AG08395 (cell line): ENCODE results near the gene GRIK3.
"Not testable (repeated sequence)": the region's sequence is repeated elsewhere in the genome, so short reads cannot be mapped to it uniquely, and the experiment has no call there.

ENCODE experiments used
- DNase-seq: peaks from one replicate; pipeline ENCODE4 v3.0.0; 2012; ENCODE audit warnings: mixed read lengths, low spot score

Gene GRIK3

DNA sequence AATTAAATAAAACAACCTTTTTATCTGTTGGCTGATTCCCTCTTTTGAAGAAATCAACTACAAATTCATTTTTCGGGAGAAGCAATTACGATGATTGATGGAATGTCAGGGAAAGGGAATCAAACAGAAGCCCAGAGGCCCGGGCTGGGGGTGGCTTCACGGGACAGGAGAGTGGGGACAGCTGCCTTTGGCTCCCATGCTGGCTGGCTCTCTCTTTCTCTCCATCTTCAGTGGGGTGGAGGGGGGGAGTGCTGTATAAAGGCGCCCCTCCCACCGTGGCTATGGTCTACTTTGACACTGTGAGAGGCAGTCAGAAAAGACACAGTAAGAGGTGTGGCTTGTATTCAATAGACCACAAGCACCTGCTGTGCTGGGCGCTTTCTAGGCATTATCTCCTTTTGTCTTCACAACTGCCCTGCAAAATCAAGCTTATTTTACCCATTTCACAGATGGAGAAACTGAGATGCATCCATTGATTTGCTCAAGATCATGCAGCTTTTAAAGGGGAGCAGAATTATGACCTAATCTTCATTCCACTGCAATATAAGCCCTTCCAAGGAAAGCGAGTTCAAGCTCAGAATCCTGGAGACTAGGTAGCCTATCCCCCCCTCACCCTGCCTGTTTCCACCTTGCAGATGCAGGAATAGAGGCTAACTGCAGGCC, 92.9 kb downstream of the GRIK3 start:
- DNase-seq = no peak

GRCh38 chr1:36938819-36939218, 95.5 kb downstream of the GRIK3 start:
- DNase-seq = no peak

- DNase-seq = no peak
These were observed 96.9 kb downstream of the GRIK3 start for GRCh38 chr1:36937371-36937770.

GRCh38 chr1:36934061-36934460, 100.3 kb downstream of the GRIK3 start:
- no peak for DNase-seq

DNA sequence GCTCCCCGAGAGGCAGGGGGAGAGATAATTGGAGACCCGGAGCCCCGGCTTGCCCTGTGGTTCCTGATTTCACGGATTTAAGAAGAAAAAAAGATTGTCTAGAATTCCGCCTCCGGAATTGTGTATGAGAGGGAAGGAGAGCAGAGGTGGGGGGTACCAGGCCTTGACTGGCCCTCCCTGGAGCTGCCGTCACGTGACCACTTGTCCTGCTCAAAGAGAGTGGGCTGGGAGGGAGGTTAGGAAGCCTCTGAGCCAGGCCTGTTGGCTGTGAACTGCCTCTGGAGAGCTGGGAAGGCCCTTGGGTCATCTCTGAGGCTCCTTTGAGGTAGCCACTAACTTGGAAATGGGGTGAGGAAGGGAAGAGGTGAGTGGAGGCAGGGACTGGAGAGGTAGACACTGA, 106.5 kb downstream of the GRIK3 start:
- DNase-seq = no peak

- DNase-seq = no peak
These were observed 109.1 kb downstream of the GRIK3 start for GRCh38 chr1:36925251-36925650.

GRCh38 chr1:36924282-36924811, 110.0 kb downstream of the GRIK3 start:
- no peak for DNase-seq

GRCh38 chr1:36922593-36923426, 111.5 kb downstream of the GRIK3 start:
- DNase-seq = no peak

DNA sequence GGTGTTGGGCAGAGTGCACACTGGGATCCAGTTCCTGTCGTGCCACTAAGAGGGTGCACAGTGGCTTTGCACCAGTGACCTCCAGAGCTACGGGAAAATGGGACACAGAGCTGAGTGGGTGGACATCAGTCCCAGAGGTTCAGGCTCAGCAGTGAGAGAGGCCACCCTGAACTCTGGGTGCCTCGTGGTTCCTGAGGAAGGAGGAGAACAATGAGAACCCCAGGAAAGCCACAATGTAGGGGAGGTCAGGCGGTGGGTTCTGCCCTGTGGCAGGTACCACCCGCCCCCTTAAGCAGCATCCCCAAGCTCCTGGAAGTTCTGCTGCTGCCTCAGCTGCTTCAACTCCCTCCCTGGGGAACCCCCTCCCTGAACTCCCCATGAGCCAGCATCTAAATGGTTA, 112.2 kb downstream of the GRIK3 start:
- no peak for DNase-seq

DNA sequence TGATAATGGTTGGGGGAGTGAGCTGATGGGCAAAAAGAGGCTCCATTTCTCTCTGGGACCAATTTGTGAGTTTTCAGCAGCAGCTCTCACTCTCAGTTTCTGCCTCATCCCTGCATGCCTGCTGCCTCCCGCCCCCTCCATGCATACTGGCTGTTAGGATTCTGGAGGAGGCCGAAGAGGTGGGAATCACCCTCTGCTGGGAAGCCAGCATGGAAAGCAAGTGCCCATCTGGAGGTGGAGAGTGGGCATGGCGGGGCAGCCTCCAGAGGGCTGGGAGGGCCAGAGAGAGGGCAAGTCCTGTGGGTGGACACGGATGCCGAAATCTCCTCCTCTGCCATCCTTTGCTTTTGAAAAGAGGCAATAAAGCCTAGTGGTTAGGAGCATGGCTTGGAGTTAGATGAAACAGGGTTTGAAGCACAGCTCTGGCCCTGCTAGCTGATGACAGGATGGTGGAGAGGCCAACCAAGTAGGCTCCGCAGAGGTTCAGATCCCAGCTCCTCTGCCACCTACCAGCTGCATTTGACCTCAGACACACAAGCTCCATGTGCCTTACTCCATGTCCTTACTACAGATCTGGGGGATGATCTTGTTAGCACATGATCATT, 113.4 kb downstream of the GRIK3 start:
- DNase-seq = no peak

DNA sequence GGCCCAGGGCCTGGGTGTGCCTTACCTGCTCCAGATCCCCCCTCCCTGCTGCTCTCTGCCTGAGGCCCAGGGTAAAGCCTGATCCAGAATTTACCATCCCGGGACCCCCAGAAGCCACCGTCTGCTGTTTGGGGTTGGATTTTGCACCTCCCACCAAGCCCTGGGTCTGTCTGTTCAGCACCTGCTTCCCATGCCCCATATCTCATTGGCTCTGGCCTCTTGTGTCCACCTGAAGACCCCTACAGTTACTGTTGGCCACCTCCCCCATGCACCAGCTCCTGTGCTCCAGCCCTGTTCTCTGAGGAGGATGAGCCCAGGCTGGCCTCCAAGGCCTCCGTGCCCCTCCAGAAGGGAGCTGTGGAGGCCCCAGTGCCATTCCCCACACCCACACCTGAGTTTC, 113.9 kb downstream of the GRIK3 start:
- no peak for DNase-seq

DNA sequence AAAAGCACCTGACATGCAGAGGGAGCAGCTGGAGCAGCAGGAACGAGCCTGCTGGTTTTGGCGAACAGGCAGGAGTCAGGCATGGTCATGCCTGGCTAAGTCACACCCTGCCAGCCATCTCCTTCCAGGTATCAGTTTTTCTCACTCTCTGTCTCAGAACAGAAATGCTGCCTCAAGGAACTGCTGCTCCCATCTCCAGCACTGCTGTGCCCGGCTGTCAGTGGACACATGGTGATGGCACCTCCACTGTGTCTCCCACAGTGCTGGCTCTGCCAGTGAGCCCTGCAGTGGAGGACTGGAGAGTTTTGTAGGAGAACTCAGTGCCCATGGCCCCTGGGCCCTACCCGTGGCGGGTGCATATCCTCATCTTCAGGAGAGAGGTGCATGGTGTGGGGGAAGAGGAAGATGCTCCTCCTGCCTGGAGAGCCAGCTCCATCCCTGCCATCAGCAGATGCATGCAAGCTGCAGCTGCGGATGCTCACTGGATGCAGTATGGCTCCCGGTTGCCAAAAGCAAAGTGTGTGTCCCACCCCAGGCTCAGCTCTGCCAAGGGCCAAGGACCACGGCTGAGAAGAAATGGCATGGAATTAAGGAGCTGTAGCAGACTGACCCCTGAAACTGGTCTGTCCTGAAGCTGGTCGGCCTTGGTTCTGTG, 114.7 kb downstream of the GRIK3 start:
- DNase-seq = no peak

- DNase-seq = no peak
These were observed 115.7 kb downstream of the GRIK3 start for GRCh38 chr1:36918604-36919003.

GRCh38 chr1:36916542-36916941, 117.8 kb downstream of the GRIK3 start:
- not testable (repeated sequence) for DNase-seq

DNA sequence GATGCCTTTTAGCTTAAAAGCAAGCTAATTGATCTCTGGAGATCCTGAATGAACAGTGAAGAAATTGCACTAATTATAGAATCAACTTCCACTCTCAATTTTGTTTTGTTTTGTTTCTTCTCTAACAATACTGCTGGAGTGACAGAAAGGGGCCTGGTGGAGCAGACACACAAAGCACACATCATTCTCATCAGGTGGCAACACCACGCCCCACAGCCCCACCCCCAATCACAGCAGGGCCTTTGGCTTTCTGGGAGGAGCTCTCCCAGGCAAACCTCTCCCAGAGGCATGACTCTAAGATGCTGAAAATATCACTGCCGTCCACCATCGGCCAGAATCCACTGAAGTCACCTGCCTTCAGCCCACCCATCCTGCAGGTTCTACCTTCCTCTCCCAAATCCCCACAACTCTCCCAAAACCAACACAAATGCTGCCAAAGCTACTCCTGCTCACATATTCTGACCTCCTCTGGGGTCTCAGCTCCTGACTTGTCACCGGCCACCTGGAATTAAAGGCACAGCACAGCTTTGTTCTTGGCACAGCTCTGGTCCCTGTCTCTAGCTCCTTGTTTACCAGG, 120.7 kb downstream of the GRIK3 start:
- no peak for DNase-seq

DNA sequence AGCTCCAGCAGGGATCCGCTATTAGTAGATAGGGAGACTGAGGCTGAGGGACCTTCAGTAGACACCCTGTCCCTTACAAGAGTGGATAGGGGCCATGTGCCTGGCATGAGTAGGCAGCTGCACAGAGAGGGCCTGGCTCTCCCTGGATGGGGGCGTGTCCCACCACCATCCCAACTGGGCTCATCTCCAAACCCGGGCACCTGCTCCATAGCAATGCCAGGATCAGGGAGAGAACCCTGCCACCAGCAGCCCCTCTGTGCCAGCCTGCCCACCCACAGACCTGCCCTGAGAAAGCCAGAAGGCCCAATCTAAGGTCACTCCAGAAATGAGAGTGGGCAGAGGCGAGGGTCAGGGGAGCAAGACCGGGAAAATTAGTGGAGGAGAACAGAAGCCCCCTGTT, 121.3 kb downstream of the GRIK3 start:
- DNase-seq = no peak

DNA sequence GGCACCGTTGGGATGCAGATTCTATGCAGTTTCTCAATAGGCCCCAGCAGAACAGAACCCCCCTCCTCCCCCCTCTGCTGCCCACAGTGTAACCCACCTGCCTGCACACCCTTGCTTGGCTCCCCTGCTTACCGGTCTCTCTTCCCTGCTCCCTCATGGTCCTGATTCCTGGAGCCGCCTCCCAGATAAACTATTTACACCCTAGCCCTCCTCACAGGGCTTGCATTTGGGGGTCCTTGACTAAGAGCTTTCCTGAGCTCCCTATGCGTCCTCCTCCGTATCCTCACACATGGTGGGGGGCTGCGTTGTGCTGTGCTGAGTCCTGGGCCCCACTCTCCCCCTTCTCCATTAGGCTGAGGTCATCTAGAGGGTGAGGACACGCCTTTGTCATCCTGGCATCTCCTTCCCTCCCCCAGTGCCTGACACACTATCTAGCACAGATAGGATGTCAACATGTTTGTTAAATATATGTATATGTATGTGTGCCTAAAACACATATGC, 121.9 kb downstream of the GRIK3 start:
- no peak for DNase-seq

DNA sequence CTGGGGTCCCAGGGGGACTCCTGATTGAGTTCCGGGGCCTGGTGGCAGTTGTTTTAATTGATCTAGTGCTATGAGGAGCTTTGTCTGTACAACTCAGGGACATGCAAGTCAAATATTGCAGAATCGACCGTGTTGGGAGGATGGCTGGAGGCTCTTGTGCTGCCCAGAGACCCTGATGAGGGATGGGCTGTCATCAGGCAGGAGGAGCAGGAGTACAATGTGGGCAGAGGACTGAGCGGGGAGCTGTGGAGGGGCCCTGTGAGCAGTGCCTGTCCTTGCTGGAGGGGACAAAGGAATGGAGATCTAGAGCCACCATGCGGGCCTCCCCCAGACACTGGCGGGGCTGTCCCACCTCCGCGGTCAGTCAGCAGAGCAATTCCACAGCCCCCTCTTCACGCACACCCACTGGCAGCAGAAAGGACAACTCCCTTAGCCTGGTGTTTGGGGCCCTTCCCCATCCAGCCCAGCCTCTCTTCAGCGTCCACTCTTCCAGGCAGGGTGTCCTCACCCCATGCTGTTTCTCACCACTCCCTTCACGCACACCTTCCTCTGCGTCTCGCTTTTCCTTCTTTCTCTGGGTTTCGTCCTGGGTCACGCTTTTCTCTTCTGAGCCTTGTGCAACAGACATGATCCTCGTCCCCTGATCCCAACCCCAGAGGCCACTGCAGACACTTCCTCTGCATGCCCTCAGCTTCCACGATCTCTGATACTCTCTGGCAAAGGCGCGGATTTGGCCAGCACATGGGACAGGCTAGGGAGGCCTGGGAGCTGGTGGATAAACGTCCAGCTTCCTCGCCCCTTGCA, 122.6 kb downstream of the GRIK3 start:
- no peak for DNase-seq

DNA sequence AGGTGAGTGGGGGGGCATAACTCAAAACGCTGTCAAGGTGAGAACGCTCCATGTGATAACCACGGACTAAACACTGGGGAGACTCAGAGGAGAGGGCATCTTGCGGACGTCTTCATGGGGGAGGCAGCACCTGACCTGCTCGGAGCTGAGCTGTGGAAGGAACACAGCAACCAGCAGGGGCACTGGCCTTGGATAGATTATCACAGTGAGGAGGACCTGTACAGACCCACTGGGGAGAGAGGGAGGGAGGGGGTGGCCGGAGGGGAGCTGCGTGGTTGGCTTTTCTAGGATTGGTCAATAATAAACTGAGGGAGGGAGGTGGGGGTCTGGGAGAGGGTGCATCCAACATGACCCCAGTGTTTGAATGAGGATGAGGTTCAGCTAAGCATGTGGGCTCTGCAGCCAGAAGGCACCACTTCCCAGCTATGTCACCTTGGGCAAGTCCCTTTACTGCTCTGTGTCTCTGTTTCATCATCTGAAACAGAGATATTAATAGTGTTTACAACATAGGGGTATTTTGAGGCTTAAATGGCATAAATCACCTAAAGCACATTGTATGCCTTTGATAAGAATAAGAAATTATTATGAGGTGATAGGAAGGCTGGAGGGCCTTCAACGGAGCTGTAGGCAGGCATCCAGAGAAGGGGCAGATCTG, 123.3 kb downstream of the GRIK3 start:
- no peak for DNase-seq

DNA sequence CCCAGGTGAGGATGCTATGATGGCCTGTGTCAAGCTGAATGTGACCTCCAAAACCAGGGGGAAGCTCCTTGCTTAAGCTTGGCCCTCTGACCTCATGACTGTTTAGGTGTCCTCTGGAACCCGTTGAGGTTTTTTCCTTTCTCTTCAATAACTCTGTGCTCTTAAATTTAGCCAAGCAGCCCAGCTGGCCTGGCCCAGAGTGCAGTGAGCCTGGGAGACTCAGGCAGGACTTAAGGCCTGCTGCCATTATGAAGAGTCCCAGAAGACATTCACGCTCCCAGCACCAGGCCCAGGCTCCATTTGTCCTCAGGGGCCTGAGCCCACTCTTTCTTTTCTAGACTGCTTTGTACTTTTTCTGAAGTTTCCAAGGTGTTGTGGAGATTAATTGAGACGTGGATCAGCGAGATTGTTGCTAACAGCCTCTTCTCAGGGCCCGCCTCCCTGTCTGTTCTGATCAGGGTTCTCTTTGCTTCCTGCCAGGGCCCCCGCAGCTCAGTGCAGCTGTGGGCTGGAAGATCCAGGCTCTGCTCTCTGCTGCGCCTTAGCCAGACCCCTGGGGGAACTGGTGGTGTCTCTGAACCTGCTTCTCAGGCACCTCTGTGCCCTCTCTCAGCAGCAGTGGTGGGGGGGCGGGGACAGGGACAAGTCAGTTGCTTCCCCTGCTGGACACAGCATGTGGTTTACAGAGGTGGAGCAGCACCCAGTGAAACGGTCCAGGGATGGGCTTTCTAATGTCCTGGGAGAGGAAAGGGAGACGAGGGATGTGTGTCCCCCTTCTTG, 124.2 kb downstream of the GRIK3 start:
- no peak for DNase-seq
